Measurements from ENCODE around the gene SDCBP2.

- TF ChIP-seq CTCF (IDR thresholded peaks at IDR 0.05), result no peak
- no peak for TF ChIP-seq EZH2 (IDR thresholded peaks at IDR 0.05; ENCODE audit: borderline replicate concordance, insufficient read depth, low read depth, low read length, poor library complexity, severe bottlenecking)
These were observed 1.3 kb upstream of the SDCBP2 start for GRCh38 chr20:1330075-1330830.
